ENCODE data around the gene CAPRIN2.
A peak's percentile ranks its signal among the peaks of the same experiment; 100 is the strongest.

CAPRIN2 gene, protein sequence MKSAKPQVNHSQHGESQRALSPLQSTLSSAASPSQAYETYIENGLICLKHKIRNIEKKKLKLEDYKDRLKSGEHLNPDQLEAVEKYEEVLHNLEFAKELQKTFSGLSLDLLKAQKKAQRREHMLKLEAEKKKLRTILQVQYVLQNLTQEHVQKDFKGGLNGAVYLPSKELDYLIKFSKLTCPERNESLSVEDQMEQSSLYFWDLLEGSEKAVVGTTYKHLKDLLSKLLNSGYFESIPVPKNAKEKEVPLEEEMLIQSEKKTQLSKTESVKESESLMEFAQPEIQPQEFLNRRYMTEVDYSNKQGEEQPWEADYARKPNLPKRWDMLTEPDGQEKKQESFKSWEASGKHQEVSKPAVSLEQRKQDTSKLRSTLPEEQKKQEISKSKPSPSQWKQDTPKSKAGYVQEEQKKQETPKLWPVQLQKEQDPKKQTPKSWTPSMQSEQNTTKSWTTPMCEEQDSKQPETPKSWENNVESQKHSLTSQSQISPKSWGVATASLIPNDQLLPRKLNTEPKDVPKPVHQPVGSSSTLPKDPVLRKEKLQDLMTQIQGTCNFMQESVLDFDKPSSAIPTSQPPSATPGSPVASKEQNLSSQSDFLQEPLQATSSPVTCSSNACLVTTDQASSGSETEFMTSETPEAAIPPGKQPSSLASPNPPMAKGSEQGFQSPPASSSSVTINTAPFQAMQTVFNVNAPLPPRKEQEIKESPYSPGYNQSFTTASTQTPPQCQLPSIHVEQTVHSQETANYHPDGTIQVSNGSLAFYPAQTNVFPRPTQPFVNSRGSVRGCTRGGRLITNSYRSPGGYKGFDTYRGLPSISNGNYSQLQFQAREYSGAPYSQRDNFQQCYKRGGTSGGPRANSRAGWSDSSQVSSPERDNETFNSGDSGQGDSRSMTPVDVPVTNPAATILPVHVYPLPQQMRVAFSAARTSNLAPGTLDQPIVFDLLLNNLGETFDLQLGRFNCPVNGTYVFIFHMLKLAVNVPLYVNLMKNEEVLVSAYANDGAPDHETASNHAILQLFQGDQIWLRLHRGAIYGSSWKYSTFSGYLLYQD

GRCh38 chr12:30754750-30755394, at the start of gene CAPRIN2:
TSS of gene CAPRIN2 (minus strand) at chr12:30754951. CDS start at chr12:30753520, 1,431 bp downstream.
- peak; percentile 88 for DNase-seq (ENCODE audit: low read depth)

DNA sequence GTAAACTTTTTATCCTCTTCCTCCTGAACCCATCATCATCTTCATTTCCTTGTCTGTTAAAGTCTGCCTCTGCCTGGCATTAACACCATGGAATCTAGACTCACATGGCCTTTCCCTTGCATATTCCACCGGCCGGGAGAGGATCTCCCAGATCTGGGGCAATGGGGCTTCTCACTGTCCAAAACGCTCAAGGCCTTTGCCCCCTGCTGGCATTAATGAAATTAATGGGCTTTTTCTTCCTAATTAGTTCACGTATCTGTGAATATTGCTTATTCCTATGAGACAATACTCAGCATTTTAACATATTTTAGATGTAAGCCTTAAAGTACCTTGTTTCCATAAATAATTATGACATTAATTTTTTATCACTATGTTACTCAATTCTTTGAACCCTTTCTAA, 42.9 kb upstream of the CAPRIN2 start:
- no peak for DNase-seq (ENCODE audit: low read depth)

DNA sequence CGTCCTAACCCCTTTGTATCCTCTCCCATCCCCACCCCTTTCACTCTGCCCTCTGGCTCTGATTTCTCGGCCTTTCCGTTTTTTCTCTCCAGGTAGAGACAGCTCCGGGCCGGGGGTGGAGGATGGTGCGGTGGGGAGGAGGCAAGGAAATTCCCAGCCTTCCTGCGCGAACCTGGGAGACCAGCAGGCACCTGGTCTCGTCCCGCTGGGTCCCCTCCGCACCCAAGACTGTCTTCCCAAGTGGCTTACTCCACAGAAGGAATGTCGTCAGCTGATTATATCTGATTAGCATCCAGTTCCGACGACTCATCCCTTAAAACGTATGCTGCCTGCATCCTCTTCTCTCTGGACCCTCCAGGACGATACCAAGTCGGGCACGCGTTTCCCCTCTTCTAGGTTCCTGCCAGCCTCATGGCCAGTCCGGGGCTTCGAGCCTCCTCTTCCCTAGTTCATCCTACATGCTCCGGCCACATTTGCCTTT, 42.2 kb upstream of the CAPRIN2 start:
- DNase-seq (ENCODE audit: low read depth): no peak

DNA sequence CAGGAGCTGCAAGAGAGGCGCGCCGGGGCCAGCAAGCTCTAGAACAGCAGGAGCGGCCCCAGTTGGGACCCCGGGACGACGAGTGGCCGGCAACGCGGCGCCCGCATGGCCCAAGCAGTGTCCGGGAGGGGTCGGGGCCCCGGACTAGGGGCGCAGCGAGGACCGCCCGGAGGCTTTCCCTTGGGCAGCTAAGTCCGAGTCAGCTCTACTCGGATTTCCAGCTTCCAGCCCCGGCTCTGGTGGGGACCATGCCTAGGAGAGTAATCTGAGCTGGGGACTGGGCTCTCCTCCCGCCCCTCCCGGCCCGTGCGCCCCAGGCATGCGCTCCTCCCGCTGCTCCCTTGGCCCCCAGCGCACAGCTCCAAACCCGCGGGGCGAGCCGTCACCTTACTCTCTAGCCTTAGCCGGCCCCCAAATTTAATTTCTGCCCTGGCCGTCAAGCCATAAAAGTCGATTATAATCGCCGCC, 41.6 kb upstream of the CAPRIN2 start:
- no peak for DNase-seq (ENCODE audit: low read depth)

DNA sequence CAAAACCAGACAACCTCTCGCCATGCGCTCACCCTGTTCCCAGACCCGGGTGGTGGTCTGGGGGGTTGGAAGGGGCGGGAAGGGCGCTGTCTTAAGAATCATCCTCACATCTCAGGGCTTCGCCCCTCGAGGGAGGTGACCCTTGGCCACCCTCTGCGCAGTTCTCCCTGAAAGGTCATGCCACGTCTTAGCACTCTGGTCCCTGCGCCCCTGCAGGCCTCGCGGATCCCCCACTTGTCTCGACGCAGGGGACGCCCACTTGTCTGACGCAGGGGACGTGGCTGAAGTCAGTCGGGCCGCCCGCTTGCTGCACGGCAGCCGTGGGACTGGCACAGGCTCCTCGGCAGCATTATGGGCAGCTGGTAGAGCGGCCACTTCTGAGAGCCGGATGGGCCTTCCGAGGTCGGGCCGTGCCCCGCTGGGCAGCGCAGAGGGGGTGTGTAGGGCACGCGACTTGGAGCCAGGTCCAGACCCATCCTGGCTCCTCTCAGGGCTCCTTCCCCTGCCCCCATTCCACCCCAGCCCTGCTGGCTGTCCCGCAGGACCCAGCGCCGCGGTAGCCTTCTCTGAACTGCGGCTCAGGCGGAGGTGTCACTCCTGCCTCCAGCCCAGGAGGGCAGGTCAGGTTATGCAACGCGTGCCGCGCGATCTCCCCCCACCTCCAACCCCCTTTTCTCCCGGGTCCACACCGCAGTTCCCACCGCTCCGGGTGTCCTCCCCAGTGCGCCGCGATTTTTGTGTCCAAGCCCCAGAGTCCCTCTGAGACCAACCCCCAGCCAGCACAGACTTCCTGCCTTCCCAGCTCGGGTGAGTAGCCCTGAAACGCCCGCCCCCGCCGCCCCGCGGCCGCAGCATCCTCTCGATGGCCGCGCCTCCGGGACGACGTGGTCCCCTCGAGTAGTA, 40.9 kb upstream of the CAPRIN2 start:
- no peak for DNase-seq (ENCODE audit: low read depth)

GRCh38 chr12:30794591-30795409, 40.0 kb upstream of the CAPRIN2 start:
- DNase-seq (ENCODE audit: low read depth): no peak

DNA sequence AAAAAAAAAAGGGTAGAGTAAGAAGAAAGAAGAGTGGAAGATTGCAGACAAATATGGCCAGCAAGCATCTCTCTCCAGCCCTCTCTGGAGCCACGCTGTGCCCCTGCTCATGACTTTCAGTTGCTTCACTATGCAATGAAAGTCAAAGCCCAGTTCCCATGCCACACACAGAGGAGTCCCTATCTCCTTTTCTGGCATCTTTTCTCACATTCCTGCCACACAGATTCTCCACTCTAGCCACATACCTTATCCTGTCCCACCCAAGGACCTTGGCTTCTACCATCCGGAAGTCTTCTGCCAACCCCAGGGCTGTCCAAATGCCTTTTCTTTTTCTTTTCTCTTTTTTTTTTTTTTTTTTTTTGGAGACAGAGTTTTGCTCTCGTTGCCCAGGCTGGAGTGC, 39.3 kb upstream of the CAPRIN2 start:
- no peak for DNase-seq (ENCODE audit: low read depth)

DNA sequence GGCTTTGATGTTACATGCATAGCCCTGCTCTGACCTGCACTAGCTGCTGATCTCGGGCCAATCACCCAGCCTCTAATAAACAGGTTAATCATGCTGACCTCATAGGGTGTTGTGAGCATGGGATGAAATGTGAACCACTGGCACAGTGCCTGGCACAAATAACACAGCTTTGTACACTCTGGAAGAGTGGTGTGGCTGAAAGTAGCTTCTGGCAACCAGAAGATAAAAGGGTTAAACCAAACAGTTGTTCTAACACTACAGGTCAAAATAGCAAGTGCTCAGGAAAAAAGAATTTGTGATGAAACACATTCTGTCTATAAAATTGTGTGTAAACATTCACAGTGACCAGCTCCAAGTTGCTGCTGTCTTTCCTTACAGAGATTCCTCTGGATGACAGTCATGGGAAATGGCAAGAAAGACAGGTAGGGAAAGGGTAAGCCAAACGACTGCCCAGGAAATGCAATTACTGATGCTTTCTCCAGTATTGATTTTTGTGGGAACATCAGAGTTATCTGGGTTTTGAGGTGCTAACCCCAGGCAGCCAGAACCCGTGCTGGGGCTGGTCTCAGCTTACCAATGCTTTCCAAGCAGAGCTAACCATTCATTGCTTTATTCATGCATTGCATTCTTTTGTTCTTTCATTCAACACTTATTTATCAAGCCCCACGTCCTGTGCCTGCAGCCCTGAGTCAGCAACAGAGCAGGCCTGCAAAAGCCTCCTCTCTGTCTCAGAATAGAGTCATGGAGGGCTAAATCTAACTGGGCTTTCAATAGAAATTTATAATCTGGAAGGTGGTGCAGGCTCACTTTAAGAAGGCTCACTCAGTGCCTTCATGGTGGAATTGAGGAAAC, 38.1 kb upstream of the CAPRIN2 start:
- no peak for DNase-seq (ENCODE audit: low read depth)

DNA sequence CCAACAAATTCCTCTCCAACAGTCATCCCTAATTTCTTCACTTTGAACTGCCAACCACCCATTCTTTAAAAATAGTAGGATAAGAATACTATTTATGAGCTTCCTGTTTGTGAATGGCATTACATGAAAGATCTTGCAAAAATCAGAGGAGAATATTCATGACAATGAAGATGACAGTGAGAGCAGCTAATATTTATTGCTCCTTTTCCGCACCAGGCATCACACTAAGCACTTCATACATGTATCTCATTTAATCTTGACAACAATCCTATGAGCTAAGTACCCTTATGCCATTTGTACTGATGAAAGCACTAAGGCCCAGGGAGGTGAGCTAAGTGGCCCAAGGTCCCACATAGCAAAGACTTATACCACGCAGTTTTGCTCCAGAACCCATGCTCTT, 37.3 kb upstream of the CAPRIN2 start:
- no peak for DNase-seq (ENCODE audit: low read depth)

- no peak for DNase-seq (ENCODE audit: low read depth)
Measured at GRCh38 chr12:30788754-30789153, 34.0 kb upstream of the CAPRIN2 start.

DNA sequence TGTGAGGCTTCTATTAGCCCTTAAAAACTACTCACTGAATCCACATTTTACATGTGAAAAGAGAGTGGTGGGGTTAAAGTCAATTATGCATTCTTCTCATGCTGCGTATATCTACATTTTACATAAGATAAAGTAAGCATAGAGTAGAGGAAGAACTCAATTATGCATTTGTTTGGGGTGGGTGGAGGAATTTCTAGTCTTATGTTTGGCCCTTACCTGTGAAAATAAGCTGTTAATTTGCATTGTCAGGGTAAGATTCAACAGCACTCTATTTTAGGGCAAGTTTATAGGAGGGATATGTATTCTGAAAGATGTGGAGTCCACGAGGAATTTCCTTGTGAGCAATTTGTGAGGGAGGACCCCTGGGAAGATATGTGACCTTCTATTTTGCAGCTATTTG, 30.9 kb upstream of the CAPRIN2 start:
- DNase-seq (ENCODE audit: low read depth): no peak

DNA sequence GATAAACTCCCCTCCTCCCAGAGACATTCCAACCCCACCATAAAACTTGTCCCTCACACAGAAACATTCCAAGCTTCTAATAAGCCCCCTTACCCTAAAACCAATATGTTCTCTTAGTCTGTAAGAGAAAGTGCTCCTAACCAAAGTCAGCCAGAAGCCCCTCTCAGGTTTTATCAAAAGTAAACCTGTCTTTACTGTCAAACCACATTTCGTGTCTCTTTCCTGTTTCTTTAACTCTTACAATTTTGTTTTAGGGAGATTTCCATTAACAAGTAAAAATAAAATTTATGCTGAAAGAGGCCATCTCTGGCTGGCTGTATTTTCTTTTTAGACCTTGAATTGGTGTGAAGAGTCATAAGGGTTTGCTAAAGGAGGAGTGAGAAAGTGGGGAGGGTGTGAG, 29.8 kb upstream of the CAPRIN2 start:
- no peak for DNase-seq (ENCODE audit: low read depth)

GRCh38 chr12:30783946-30784345, 29.2 kb upstream of the CAPRIN2 start:
- DNase-seq (ENCODE audit: low read depth): no peak

- DNase-seq (ENCODE audit: low read depth): no peak
Measured at GRCh38 chr12:30782316-30783173, 27.8 kb upstream of the CAPRIN2 start.

DNA sequence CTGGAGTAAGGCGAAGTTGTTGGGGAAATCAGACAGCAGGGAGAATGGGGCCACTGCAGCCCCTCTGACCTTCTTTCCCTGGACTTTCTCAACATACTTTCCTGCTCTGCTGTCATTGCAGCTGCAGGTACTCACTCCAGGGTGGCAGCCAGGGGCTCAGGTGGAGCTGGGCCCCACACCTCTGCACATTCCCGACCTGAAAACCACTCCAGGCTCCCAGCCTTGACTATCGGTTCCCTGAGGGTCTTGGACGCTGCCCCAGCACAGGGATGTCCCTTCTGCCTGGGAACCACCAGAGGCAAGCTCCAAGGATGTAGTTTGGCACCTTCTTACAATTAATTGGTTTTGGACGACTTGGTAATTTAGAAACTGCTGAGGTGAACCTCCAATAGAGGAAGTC, 24.8 kb upstream of the CAPRIN2 start:
- DNase-seq (ENCODE audit: low read depth): no peak

DNA sequence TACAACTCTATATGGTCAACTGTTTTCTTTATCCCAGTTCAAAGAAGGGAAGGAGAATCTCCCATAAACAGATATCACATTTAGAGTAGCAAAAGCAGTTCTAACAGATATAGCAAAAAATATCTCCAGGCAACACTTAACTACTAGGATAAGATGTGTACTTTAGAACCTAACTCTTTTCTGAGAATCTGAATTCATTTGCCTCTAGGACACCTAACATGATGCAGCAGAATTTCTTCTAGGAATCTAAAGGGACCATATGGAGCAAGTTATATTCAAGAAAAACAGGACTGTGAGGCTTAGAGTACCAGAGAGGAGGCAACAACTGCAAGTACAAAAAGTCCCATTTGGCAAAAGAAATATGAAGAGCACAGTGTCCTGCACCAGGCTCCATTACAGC, 24.4 kb upstream of the CAPRIN2 start:
- no peak for DNase-seq (ENCODE audit: low read depth)

GRCh38 chr12:30774599-30774998, 19.8 kb upstream of the CAPRIN2 start:
- DNase-seq (ENCODE audit: low read depth): no peak

GRCh38 chr12:30769802-30770201, 15.1 kb upstream of the CAPRIN2 start:
- no peak for DNase-seq (ENCODE audit: low read depth)

All from fibroblast of the conjunctiva (primary cell).